GM12873 (cell line): Measurements from ENCODE around the gene TBC1D21.

Experiments
- TF ChIP-seq, protein P1 (sequence below): IDR thresholded peaks from 2 replicates; pipeline ENCODE4 v1.5.1; 2012; ENCODE audit warnings: low read depth, mild to moderate bottlenecking, moderate library complexity, low read length, control low read depth; ENCODE audit not compliant: insufficient read depth; ENCODE audit errors: missing control alignments

The TBC1D21 gene

DNA sequence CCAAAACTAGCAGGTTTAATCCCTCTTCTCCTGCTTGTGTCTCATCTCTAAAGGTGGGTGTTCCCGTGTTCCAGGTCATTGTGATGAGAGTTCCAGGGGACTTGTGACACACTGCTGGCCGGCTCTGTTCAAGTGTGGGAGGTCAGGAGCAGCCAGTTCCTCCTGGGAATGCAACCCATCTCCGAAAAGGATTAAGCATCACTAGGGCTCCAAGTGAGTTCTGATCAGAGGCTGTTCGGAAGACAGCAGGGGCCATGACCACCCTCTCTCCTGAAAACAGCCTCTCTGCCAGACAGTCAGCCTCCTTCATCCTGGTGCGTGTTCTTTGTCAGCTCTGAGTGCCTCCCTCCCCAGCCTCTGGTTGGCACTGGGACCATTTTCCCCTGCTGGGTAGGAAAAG lies at the start of gene TBC1D21:
Gene TBC1D21, plus strand, starts transcription at position 109 of the 400 bp plus-strand sequence. Its CDS starts 146 bp downstream, at position 255.
- TF ChIP-seq, protein P1, sequence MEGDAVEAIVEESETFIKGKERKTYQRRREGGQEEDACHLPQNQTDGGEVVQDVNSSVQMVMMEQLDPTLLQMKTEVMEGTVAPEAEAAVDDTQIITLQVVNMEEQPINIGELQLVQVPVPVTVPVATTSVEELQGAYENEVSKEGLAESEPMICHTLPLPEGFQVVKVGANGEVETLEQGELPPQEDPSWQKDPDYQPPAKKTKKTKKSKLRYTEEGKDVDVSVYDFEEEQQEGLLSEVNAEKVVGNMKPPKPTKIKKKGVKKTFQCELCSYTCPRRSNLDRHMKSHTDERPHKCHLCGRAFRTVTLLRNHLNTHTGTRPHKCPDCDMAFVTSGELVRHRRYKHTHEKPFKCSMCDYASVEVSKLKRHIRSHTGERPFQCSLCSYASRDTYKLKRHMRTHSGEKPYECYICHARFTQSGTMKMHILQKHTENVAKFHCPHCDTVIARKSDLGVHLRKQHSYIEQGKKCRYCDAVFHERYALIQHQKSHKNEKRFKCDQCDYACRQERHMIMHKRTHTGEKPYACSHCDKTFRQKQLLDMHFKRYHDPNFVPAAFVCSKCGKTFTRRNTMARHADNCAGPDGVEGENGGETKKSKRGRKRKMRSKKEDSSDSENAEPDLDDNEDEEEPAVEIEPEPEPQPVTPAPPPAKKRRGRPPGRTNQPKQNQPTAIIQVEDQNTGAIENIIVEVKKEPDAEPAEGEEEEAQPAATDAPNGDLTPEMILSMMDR, result no peak

GRCh38 chr15:73826711-73827251 lies 46.6 kb upstream of the TBC1D21 start:
- TF ChIP-seq, protein P1, result no peak

- TF ChIP-seq, protein P1, result no peak
These were observed 43.8 kb upstream of the TBC1D21 start for GRCh38 chr15:73829523-73829922.

GRCh38 chr15:73832657-73833056 lies 40.7 kb upstream of the TBC1D21 start:
- TF ChIP-seq, protein P1, result no peak

GRCh38 chr15:73836845-73837244 lies 36.5 kb upstream of the TBC1D21 start:
- TF ChIP-seq, protein P1, result no peak

- TF ChIP-seq, protein P1, result no peak
These were observed 34.4 kb upstream of the TBC1D21 start for GRCh38 chr15:73838831-73839426.

DNA sequence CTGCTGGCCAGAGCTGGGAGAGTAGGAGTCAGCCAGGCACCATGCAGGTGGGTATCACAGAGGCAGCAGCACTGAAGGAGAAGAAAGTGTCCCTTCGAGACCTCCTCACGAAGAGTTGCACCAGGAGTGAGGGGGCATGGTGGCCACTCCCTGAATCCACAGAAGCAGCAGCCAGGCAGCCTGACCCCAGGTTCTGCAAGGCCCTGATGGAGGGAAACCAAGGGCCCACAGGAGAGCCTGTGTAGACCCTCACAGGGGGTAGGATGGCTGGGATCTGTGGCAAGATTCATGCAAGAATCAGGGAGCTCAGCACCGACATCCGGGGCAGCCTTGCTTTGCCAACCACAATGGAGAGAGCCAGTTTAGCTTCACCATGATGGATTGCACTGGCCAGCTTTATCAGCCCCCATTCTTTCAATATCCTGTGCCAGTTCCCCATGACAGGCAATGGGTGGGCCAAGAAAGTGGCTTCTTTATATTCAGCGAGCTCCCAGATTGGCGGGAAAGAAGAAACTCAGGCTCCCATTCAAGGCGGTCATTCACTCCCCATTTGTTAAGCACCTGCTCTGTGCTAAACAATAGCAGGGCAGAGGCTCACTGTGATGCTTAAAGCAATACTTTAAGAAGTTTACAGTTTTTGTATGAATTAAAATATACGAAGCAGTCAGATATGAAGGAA lies 33.5 kb upstream of the TBC1D21 start:
- TF ChIP-seq, protein P1, result no peak
